Measurements from ENCODE around the gene ILF2. TPM values are rescaled to one million over a fixed set of nuclear protein-coding genes. Genes with fewer than 3 reads are reported as not detected.

ILF2 gene
- total RNA-seq, 1 experiment from 2014 or later: 221 TPM

DNA sequence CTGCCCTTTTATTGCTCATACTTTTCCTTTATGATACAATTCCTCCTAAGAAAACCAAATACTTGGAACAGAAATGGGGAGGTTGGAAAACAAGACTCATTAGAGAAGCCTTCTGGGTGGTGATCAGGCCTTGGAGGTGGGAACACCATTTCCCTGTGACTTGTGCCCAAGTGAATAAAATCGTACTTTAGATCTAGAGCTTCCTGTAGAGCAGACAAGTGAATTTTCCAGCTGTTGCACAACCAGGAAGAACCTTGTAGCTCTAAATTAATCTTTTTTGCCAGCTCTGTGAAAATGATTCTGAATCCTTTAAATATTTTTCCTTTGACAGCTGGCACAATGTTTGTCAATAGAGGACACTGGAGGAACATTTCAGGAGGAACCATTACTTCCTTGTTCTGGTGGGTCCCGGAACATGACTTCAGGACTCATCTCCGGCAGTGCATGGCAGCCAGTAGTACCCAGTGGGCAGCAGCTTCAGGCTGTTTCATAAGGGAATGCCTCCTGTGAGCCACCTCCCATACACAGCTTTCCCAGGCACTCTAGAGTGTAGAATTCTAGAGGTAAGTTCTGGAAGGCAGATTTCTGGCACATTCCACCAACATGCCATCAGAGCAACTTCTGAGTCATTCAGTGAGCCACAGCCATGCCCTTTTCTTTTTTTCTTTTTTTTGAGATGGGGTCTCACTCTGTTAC is 17.8 kb downstream of the ILF2 start:
- Histone ChIP-seq H3K4me1 (ENCODE audit: control insufficient read depth, insufficient read depth, low read length) (no peaks in the 10 kb centered on the region), H3K27ac (ENCODE audit: low read length) (no peak overlapping the region), H3K27me3 (ENCODE audit: control insufficient read depth, insufficient read depth, low read length) (no peaks in the 10 kb centered on the region), H3K9me3 (ENCODE audit: control insufficient read depth, insufficient read depth, low read depth, low read length) (no peaks in the 10 kb centered on the region), H3K4me3 (ENCODE audit: low read depth in 2 of 2, low read length in 2 of 2) (no peak overlapping the region), H3K36me3 (ENCODE audit: control insufficient read depth, insufficient read depth, low read length) (no peaks in the 10 kb centered on the region)
- ChIA-PET POLR2A (interaction anchor here (0.5 to 1.1 kb wide), 2 partner anchors 14 to 19 kb away, joined by 3 read pairs; no protein-coding TSS in a partner anchor), CTCF (no interaction called here)
- intact Hi-C loops (cut with micrococcal nuclease; ENCODE audit: unreplicated experiment): loop anchor here (10.0 kb wide), 1 partner anchor 78 kb away; no protein-coding TSS in a partner anchor
- BruUV-seq (replicated peaks): no TSS peak
- ATAC-seq: no peak
- TF ChIP-seq SIN3A (IDR thresholded peaks at IDR 0.05; ENCODE audit: borderline replicate concordance, insufficient read depth, low read depth, low read length): no peak
- DNase-seq (ENCODE audit: low read depth, low spot score): no peak
- in situ Hi-C loops (cut with HindIII; ENCODE audit: low pct_unique_long_range_greater_than_20kb, low sequenced_read_pairs): no loop called here

DNA sequence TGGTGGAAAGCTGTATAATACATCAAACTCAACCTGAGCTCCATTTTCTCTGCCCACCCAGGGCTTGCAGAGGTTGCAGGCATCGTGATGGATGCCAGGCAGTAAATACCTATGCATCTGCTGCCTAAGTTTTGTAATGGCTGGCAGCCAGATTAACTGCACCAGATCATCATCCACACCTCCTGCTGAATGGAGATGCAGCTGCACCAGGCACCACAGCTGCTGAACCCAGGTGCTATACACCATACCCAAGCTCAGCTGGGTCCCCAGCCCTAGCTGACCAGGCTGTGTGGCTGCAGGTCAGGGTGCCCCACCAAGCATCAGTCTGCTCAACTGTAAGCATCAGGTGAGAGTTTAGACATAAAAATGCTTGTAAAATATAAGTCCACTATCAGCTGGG is 19.0 kb downstream of the ILF2 start:
- in situ Hi-C loops (cut with HindIII; ENCODE audit: low pct_unique_long_range_greater_than_20kb, low sequenced_read_pairs) (no loop called here), intact Hi-C loops (cut with micrococcal nuclease; ENCODE audit: unreplicated experiment) (loop anchor here (10.0 kb wide), 1 partner anchor 77 kb away; no protein-coding TSS in a partner anchor)
- no peak for ATAC-seq

More for the DNA sequence above, 19.0 kb downstream of the ILF2 start:
- ChIA-PET POLR2A (interaction anchor here (0.6 kb wide), 1 partner anchor 1521 kb away, joined by 3 read pairs; no protein-coding TSS in a partner anchor), CTCF (no interaction called here)
- Histone ChIP-seq H3K4me1 (ENCODE audit: control insufficient read depth, insufficient read depth, low read length) (no peaks in the 10 kb centered on the region), H3K27ac (ENCODE audit: low read length) (no peak overlapping the region), H3K9me3 (ENCODE audit: control insufficient read depth, insufficient read depth, low read depth, low read length) (no peaks in the 10 kb centered on the region), H3K36me3 (ENCODE audit: control insufficient read depth, insufficient read depth, low read length) (no peaks in the 10 kb centered on the region), H3K4me3 (ENCODE audit: low read depth in 2 of 2, low read length in 2 of 2) (no peak overlapping the region), H3K27me3 (ENCODE audit: control insufficient read depth, insufficient read depth, low read length) (no peaks in the 10 kb centered on the region)
- TF ChIP-seq POLR2AphosphoS5 (IDR thresholded peaks at IDR 0.05; ENCODE audit: low read depth, low read length): no peak
- no peak for TF ChIP-seq TCF7L2 (IDR thresholded peaks at IDR 0.05; ENCODE audit: low read depth, low read length)
- TF ChIP-seq, protein P1, sequence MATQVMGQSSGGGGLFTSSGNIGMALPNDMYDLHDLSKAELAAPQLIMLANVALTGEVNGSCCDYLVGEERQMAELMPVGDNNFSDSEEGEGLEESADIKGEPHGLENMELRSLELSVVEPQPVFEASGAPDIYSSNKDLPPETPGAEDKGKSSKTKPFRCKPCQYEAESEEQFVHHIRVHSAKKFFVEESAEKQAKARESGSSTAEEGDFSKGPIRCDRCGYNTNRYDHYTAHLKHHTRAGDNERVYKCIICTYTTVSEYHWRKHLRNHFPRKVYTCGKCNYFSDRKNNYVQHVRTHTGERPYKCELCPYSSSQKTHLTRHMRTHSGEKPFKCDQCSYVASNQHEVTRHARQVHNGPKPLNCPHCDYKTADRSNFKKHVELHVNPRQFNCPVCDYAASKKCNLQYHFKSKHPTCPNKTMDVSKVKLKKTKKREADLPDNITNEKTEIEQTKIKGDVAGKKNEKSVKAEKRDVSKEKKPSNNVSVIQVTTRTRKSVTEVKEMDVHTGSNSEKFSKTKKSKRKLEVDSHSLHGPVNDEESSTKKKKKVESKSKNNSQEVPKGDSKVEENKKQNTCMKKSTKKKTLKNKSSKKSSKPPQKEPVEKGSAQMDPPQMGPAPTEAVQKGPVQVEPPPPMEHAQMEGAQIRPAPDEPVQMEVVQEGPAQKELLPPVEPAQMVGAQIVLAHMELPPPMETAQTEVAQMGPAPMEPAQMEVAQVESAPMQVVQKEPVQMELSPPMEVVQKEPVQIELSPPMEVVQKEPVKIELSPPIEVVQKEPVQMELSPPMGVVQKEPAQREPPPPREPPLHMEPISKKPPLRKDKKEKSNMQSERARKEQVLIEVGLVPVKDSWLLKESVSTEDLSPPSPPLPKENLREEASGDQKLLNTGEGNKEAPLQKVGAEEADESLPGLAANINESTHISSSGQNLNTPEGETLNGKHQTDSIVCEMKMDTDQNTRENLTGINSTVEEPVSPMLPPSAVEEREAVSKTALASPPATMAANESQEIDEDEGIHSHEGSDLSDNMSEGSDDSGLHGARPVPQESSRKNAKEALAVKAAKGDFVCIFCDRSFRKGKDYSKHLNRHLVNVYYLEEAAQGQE (IDR thresholded peaks at IDR 0.05; ENCODE audit: insufficient read depth in 1 of 2, low read depth in 2 of 2, low read length in 1 of 2): no peak
- TF ChIP-seq SIN3A (IDR thresholded peaks at IDR 0.05; ENCODE audit: borderline replicate concordance, insufficient read depth, low read depth, low read length): no peak
- TF ChIP-seq, protein P2, sequence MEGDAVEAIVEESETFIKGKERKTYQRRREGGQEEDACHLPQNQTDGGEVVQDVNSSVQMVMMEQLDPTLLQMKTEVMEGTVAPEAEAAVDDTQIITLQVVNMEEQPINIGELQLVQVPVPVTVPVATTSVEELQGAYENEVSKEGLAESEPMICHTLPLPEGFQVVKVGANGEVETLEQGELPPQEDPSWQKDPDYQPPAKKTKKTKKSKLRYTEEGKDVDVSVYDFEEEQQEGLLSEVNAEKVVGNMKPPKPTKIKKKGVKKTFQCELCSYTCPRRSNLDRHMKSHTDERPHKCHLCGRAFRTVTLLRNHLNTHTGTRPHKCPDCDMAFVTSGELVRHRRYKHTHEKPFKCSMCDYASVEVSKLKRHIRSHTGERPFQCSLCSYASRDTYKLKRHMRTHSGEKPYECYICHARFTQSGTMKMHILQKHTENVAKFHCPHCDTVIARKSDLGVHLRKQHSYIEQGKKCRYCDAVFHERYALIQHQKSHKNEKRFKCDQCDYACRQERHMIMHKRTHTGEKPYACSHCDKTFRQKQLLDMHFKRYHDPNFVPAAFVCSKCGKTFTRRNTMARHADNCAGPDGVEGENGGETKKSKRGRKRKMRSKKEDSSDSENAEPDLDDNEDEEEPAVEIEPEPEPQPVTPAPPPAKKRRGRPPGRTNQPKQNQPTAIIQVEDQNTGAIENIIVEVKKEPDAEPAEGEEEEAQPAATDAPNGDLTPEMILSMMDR (IDR thresholded peaks at IDR 0.05): no peak
- no TSS peak for BruUV-seq (replicated peaks)
- DNase-seq (ENCODE audit: low read depth, low spot score): no peak

All from Panc1 (cell line).